Right lung (tissue), 5 donors: ENCODE measurements around the gene FAM171A1. TPM values are rescaled to one million over a fixed set of nuclear protein-coding genes. Genes with fewer than 3 reads are reported as not detected.
A peak's percentile ranks its signal among the peaks of the same experiment; 100 is the strongest.
"Not testable (repeated sequence)": the region's sequence is repeated elsewhere in the genome, so short reads cannot be mapped to it uniquely, and the experiment has no call there.

Experiments
- DNase-seq, 2 donors: peaks; one replicate each; pipeline ENCODE4 v3.0.0-alpha.2; 2013
- polyA plus RNA-seq, 5 donors: library from polyadenylated mRNA; unstranded; fragments of 120-200 nt; gene quantifications; one replicate each; pipeline versions ENCODE4 v1.2.1 to v1.2.3, GENCODE V29; 2013; ENCODE audit warnings: inconsistent platforms in 1 of 5, low replicate concordance in 1 of 5; ENCODE audit not compliant: insufficient read length in 5 of 5, insufficient read depth in 1 of 5

Gene FAM171A1
- polyA plus RNA-seq, 5 donors, result 54.4 to 67.0 (median 66.4) TPM

- DNase-seq, result no peak
Observed at GRCh38 chr10:15216700-15217099, 154.4 kb downstream of the FAM171A1 start.

DNA sequence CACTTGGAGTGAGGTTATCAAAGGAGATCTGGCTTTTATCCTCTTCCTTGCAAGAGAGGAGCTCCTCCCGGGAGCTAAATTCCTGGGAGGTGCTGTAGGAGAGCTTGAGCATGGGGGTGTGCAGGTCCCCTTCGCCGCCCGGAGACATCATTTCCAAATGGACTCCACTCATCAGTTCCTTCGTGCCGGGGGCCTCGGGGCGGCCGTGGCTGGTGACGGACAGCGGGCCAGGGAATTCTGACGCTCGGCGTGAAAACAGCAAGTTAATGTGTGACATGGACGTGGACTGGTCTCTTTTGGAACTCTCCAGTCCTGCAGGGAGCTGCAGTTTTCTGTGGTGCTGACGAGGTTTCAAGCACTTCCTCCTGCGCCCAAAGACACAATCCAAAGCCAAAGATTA lies 156.9 kb downstream of the FAM171A1 start:
- no peak for DNase-seq

DNA sequence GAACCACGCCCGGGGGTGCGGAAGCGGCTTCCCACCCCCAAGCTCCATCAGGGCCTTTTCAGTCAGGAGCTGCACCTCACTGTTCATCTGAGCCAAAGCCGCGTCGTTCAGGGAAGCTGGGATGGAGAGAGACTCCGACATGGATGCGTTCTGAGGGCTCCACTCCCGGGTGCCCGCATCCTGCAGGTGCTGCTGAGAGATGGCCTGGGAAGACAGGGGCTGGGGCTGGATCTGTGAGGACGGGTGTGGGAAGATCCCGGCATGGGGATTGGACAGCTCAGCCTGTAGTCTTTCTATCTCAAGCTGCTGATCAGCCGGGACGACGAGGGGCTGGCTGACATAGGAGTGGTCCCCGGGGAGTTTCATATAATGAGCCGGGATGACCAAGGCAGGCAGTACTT lies 157.6 kb downstream of the FAM171A1 start:
- DNase-seq, result no peak

- no peak for DNase-seq
Observed at GRCh38 chr10:15211464-15211979, 159.6 kb downstream of the FAM171A1 start.

GRCh38 chr10:15210521-15210920 lies 160.6 kb downstream of the FAM171A1 start:
- DNase-seq, result no peak

- DNase-seq, result peak; percentile 45 to 64
Observed at GRCh38 chr10:15209827-15210509, 161.1 kb downstream of the FAM171A1 start.

DNA sequence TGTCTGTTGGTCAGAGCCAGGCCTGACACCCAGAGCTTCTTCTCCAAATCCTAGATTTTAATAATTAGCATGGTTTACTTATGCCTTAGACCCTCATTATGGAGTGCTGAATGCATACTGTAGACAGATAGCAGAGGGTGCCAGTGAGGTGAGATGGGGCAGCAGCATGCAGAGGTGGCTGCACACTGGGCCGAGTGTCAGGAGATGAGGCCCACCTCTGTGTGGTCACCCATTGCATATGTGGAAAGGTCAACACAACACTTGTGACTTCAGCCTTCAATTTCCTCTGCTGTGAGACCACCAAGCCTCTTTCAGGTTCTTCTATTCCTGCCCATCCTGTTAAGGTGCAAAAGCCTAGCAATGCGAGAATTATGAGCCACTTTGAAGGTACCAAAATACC lies 162.9 kb downstream of the FAM171A1 start:
- no peak for DNase-seq

- DNase-seq, result not testable (repeated sequence)
Observed at GRCh38 chr10:15207410-15207809, 163.7 kb downstream of the FAM171A1 start.

DNA sequence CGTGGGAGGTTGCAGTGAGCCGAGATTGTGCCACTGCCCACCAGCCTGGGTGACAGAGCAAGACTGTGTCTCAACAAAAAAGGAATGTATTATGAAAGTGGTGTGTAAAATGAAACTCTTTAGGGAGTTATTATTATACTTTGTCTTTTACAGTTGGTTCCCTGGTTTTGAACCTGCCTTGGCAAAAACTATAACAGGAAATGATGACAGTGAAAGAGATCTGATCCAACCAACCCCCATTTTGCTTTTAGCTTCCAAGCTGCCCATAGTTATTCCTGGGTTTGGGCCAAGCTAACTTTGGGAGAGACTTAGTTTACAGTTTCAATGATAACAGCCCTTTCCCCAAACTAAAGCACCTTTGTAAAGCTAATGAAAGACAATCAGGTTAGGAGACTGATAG lies 168.4 kb downstream of the FAM171A1 start:
- DNase-seq, result no peak

DNA sequence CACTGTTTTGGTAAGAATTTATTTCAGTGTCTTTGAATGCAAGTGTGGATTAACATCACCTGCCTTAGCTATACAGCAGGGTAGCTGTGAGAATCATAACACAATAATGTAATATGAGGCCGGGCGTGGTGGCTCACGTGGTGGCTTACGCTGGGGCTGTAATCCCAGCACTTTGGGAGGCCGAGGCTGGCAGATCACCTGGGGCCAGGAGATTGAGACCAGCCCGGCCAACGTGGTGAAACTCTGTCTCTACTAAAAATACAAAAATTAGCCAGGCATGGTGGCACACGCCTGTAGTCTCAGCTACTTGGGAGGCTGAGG lies 168.8 kb downstream of the FAM171A1 start:
- not testable (repeated sequence) for DNase-seq

DNA sequence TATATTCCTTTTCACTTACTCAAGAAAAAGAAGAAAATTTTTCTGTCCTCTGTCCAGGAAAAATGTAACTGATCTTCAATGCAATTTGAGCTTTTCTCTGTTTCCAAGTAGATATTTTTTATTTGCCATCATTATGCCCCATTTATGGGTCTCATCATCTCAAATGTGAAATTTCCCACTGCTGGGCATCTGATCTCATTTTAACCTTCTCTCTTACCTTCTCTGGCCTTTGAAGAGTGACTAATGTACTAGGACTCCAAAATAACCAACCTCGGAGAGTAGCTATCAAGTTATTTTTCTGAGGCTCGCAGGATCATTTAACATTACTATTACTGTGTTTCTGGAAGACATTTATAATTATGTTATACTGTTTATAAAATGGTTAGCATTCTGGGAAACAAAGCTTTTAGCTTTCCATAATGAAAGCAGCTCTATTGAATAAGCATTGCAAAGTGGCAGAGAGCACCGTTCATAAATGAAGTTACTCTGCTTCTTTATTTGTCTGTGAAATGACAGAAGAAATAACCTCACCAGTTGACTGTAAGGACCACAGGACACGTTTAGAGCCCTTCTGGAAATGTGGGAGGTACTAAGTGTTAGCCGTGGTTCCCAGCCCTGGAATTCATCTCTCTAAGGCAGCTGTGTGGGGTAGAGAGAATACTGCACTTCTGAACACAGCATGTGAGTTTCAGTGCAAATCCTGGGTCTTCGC lies 169.3 kb downstream of the FAM171A1 start:
- DNase-seq, result no peak

GRCh38 chr10:15200626-15201025 lies 170.5 kb downstream of the FAM171A1 start:
- DNase-seq, result no peak

DNA sequence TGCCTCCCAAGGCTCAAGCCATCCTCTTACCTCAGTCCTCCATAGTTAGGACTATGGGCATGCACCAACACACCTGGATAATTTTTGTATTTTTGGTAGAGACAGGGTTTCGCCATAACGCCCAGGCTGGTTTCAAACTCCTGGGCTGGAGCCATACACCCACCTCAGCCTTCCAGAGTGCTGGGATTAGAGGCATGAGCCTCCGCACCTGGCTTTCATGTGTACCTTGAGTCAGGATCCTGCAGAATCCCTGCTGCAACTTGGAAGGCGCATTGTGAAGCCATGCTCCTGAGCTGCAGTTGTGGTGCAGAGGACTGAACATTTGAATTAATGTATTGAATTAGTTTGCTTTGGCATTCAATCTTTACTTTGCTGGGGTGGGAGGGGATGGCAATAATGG lies 173.2 kb downstream of the FAM171A1 start:
- no peak for DNase-seq

DNA sequence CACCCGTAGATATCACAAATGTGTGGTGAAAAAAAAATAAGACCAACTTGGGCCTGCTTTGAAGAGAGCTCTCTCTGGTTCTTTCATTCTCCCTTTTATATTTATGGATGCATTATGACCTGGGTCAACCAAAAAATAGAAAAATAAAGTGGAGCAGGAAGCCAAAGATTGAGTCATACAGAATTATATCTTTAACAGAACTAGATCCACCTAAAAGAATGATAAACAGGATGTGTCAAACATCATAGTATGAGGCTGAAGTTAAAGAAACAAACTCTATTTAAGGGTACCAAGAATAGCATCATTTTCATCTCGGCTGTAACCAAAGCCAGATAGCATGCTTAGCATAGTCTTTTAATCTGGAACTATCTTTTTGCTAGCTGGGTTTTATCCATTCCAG lies 173.8 kb downstream of the FAM171A1 start:
- no peak for DNase-seq

DNA sequence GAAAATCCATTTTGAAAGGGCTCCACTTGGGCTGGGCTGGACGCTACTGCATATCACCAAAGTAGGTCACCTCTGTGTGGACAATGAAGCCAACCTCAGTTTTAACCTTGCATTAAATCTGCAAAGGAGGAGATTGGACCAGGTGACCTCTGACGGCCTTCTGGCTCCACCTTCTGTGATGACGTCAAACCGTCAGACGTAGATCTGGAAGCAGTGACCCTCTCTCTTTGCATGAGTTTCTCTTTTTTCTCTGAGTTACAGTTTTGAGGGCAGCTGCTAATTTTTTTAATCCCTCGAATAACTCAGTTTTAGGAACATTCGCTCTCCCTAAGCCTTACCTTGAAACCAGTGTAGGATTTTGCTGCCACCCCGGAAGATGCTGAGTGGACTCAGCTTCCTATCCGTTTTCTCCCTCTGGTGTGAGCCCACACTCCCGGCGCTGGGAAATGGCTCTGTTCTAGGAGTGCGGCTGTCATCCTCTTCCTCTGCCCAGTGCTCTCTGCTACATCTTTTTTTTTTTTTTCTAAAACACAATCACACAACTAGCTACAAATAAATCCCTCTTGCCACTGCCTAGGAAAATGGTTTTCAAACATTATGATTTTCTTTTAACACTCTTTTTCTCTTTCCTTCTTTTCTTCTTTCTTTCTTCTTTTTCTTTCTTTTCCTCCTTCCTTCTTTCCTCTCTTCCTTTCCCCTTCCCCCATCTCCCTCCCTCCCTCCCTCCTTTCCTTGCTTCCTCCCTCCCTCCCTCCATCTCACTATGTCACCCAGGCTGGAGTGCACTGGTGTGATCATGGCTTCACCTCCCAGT lies 174.9 kb downstream of the FAM171A1 start:
- DNase-seq, result no peak

DNA sequence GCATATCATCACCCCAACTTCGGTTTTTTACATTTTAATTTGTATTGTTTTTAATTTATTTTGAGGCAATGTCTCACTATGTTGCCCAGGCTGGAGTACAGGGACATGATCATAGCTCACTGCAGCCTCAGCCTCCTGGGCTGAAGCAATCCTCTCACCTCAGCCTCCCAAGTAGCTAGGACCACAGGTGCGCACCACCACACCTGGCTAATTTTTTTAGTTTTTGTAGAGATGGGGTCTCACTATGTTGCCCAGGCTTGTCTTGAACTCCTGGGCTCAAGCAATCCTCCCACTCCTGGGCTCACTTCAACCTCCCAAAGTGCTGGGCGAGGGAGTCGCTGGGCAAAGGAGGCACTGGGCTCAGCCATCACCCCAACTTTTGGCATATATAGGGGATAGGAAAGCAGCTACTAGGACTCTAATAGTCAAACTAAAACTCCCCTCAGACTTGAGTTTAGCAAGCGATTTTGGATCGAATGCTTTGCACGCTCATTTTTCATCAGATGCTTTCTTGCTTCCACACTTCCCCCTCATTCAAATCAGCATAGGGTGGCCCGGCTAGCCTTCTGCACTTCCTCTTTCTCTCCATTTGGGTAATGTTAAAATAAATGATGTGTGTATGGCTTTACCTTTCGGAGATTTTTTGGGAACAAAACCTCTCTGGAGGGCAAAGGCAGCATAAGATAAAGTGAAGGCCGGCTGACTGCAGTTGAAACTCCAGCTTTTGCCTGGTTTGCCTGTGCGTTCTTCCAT lies 181.8 kb downstream of the FAM171A1 start:
- no peak for DNase-seq

DNA sequence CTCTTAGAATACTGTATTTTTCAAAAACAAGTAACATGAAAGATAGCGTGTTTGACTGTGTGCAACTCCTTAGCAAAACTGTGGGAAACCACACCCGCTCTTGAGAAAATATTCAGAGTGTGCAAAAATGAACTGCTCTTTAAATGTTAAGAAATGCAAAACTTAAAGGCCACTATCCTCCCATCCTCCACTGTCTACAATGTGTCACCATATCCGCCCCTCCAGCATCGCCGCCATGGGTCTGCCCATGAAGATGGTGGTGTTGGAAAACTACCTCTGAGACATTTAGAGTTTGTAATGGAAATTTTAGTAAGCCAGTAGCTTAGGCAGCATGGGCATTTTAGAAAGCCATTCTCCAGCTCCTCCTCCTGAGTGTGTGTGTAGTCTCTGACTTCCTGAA lies 182.5 kb downstream of the FAM171A1 start:
- DNase-seq, result no peak

DNA sequence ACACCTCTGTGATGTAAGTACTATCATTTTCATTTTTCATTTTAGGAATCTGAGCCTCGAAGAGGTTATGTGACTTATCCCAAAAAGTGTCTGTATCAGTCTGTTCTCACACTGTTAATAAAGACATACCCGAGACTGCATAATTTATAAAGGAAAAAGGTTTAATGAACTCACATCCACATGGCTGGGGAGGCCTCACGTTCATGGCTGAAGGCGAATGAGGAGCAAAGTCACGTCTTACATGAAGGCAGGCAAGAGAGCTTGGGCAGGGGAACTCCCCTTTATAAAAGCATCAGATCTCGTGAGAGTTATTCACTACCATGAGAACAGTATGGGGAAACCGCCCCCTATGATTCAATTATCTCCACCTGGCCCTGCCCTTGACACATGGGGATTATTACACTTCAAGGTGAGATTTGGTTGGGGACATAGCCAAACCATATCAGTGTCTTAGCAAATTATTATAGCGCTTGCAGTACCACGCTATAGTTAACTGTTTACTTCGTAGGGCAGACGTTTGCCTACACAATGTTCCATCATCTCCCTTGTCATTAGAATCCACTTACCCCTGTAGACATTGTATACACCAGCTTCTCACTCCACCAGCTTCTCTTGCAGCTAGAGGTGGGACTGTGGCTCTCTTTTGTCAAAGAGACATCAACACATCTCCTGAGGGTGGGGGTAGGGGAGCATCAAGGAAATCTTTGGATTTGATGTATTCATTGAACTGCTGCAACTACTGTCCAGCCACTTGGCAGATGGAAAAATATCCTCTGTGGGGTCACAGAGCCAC lies 187.2 kb downstream of the FAM171A1 start:
- no peak for DNase-seq

- no peak for DNase-seq
Observed at GRCh38 chr10:15182540-15183207, 188.4 kb downstream of the FAM171A1 start.

DNA sequence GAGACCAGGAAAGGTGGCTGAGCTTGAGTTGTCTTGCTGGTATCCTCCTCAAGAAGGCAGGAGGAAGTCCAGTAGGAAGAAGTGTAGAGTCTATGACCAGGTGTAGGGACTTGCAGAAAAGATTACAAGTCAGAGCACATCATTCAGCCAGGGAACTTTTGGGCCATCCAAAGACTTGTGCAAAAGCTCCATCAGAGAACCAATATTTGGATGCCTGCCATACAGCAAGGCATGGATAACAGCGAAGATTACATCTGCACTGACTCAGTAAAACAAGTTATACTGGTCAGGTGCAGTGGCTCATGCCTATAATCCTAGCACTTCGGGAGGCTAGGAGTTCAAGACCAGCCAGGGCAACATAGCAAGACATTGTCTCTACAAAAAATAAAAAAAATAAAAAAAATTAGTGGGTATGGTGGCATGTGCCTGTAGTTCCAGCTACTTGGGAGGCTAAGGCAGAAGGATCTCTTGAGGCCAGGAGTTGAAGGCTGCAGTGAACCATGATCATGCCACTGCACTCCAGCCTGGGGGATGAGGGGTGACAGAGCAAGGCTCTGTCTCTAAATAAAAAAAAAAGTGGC lies 189.4 kb downstream of the FAM171A1 start:
- no peak for DNase-seq
